Measurements from ENCODE around the gene BICRAL.
"Not testable (repeated sequence)": the region's sequence is repeated elsewhere in the genome, so short reads cannot be mapped to it uniquely, and the experiment has no call there.

The BICRAL gene

DNA sequence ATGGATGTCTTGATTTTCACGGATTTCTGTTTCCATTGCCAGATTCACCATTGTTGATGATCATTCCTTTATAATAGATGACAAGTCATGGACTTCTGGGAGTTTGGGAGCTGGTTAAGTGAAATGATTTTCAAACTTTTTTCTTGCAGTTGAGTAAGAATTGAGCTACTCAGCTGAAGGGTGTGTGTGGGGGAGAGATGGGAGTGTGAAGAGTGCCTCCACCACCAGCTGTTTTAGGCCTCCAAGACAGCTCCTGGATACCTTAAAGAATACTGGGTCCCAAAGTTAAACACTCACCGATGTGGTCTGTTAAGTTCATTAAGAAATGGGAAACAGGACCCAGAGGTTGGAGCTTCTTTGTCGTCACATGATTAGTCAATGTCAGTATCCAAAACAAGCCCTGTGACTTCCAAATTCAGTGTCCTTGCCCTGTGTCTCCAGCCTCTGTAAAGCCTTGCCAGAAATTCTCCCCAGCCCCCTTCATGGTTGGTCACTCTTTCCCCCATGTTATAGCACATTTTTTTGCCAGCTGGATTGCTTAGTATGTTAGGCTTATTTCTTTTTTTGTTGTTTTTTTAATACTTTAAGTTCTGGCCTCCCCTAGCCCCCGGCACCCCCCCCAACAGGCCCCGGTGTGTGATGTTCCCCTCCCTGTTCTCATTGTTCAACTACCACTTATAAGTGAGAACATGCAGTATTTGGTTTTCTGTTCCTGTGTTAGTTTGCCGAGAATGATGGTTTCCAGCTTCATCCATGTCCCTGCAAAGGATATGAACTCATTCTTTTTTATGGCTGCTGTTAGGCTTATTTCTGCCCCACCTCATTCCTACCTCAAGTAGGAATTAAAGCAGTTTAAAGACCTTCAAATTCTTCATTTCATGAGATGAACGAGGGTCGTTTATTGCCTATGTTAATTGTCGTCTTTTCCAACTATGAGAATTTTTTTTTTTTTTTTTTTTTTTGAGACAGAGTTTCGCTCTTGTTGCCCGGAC, 26.9 kb downstream of the BICRAL start:
- no peak for FAIRE-seq
- TF ChIP-seq TAF1 (IDR thresholded peaks at IDR 0.05; ENCODE audit: borderline replicate concordance, low read depth, low read length) (no peak), POLR2A (IDR thresholded peaks at IDR 0.05; ENCODE audit: low read depth, low read length) (no peak), POLR2AphosphoS5 (IDR thresholded peaks at IDR 0.05; ENCODE audit: low read depth, low read length) (no peak)

DNA sequence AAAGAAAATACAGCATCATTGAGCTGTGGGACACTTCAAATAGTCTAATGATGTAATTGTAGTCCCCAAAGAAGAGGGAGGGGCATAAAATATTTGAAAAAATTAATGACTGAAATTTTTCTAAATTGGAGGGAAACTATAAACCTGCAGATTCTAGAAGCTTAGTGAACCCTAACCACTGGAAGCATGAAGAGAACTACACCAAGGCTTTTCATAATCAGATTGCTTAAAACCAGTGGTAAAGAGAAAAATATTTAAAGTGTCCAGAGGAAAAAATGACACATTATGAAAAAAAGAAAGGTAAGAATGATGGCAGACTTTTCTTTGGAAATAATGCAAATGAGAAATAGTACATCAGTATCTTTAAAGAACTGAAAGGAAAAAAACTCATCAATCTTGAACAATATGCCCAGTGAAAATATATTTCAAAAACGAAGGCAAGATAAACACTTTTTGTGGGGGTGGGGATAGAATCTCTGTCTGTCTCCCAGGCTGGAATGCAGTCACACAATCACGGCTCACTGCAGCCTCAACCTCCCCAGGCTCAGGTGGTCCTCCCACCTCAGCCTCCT, 31.3 kb downstream of the BICRAL start:
- DNase-seq (ENCODE audit: insufficient read length) (no peak), FAIRE-seq (no peak)
- TF ChIP-seq POLR2AphosphoS5 (IDR thresholded peaks at IDR 0.05; ENCODE audit: low read depth, low read length) (no peak), POLR2A (IDR thresholded peaks at IDR 0.05; ENCODE audit: low read depth, low read length) (no peak), TAF1 (IDR thresholded peaks at IDR 0.05; ENCODE audit: borderline replicate concordance, low read depth, low read length) (no peak)

More for the DNA sequence above, 26.9 kb downstream of the BICRAL start:
- DNase-seq (ENCODE audit: insufficient read length), result no peak

DNA sequence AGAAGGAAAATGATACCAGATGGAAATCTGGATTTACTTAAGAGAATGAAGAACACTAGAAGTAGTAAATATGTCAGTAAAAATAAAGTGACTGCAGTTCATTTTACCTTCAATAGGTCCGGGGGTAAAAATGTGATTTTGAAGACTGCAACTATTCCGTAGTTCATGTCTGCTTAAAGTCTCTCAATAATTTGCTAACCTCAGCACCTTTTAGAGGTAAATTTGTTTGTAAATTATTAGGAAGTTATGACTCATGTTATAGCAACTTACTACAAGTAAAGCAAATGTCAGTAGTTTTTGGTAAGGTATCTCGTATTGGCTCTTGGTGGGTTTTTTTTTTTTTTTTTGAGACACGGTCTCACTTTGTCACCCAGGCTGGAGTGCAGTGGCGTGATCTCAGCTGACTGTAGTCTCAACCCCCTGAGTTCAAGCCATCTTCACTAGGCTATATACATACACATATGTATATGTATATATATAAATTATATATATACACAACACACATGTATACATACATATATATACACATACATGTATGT, 32.1 kb downstream of the BICRAL start:
- FAIRE-seq, result no peak
- no peak for TF ChIP-seq POLR2A (IDR thresholded peaks at IDR 0.05; ENCODE audit: low read depth, low read length)
- TF ChIP-seq POLR2AphosphoS5 (IDR thresholded peaks at IDR 0.05; ENCODE audit: low read depth, low read length), result no peak
- TF ChIP-seq TAF1 (IDR thresholded peaks at IDR 0.05; ENCODE audit: borderline replicate concordance, low read depth, low read length), result no peak
- DNase-seq (ENCODE audit: insufficient read length), result no peak

DNA sequence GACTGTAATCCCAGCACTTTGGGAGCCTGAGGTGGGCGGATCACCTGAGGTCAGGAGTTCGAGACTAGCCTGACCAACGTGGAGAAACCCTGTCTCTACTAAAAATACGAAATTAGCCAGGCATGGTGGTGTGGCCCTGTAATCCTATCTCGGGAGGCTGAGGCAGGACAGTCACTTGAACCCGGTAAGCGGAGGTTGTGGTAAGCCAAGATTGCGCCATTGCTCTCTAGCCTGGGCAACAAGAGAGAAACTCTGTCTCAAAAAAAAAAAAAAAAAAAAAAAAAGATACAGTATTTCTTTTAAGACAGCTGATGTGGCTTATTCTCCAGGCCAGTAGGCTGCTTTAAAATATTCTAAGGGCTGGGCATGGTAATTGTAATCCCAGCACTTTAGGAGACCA, 33.9 kb downstream of the BICRAL start:
- FAIRE-seq; DNase-seq (ENCODE audit: insufficient read length): not testable (repeated sequence)

DNA sequence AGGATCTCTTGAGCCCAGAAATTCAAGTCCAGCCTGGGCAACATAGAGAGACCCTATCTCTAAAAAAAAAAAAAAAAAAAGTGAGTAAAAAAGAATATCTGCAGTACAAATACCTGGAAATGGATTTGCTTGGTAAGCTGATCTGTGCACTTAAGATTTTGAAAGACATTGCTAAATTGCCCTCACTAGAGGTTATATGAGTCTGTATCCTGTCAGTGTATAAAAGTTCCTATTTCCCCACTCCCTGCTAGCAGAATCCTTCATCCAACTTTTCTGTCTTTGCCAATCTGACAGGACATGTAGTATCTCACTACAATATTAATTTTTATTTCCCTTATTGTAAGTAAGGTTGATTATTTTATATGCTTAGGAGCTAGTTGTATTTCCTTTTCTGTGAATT, 36.1 kb downstream of the BICRAL start:
- TF ChIP-seq POLR2A (IDR thresholded peaks at IDR 0.05; ENCODE audit: low read depth, low read length) (no peak), POLR2AphosphoS5 (IDR thresholded peaks at IDR 0.05; ENCODE audit: low read depth, low read length) (no peak), TAF1 (IDR thresholded peaks at IDR 0.05; ENCODE audit: borderline replicate concordance, low read depth, low read length) (no peak)
- FAIRE-seq, result no peak
- DNase-seq (ENCODE audit: insufficient read length), result no peak

DNA sequence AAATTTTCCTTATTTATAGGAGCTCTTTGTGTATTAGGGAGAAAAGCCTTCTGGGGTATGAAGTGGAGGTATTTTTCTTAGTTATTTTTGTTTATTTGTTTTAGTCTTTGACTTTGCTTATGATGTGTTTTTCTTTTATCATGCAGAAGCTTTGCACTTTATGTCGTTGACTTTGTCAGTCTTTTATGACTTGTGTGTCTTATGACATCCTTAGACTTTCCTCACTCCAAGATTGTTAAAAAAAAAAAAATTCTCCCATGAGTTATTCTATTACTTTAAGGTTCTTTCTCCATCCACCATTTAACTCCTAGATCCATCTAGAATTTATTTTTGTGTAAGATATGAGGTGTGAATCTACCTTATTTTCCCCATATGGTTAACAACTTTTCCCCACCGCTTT, 36.6 kb downstream of the BICRAL start:
- no peak for FAIRE-seq

DNA sequence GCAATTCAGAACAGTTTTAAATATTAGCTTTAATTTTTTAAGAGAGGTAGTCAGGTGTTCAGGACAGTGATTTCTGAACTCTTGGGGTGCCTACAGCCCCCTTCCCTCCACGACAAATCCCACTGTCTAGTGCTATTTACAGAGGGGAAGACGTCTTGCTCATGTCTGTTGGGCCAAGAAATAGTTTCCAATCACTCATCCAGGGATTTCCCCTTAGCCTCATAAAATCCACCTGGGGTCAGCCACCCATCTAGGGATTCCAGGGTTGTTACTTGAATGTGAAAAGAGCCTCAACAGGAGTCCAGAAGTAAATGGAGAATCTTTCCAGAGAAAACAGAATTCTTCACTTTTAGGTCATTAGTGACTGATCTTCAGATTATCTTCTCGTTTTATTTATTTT, 37.0 kb downstream of the BICRAL start:
- FAIRE-seq (no peak), DNase-seq (ENCODE audit: insufficient read length) (no peak)
- no peak for TF ChIP-seq TAF1 (IDR thresholded peaks at IDR 0.05; ENCODE audit: borderline replicate concordance, low read depth, low read length)
- TF ChIP-seq POLR2AphosphoS5 (IDR thresholded peaks at IDR 0.05; ENCODE audit: low read depth, low read length), result no peak
- TF ChIP-seq POLR2A (IDR thresholded peaks at IDR 0.05; ENCODE audit: low read depth, low read length), result no peak

More for the DNA sequence above, 36.6 kb downstream of the BICRAL start:
- TF ChIP-seq TAF1 (IDR thresholded peaks at IDR 0.05; ENCODE audit: borderline replicate concordance, low read depth, low read length) (no peak), POLR2AphosphoS5 (IDR thresholded peaks at IDR 0.05; ENCODE audit: low read depth, low read length) (no peak), POLR2A (IDR thresholded peaks at IDR 0.05; ENCODE audit: low read depth, low read length) (no peak)
- no peak for DNase-seq (ENCODE audit: insufficient read length)

DNA sequence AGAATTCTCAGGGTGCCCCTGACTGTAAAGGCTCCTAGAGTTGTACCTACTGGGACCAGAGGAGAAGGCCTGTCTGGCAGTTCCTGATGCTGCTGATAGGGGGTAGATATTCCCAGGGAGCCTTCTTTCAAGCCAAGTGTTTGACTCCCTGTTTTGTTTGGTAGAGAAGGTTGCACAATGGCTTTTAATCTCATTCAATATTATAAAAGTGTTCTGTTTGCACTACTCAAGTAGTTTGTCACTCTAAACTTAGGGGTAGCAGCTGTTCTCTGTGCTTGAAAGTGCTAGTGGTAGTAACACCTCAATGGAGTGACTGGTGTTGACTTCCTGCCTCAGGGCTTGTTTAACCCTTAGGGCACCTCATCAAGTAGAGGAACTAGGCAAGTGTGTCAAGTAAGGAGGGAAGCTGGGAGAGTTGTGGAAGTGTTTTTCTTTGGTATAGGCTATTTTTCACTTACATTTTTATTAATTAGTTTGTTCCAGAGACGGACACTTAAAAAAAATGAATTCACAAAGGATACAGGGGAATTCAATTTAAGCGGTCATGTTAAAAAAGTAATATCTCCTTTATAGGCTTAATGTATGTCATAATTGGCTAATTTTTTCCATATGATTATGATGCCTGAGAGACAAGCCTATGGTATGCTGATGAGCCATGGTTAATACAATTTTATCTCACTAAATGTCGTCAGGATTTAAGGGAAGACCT, 38.1 kb downstream of the BICRAL start:
- TF ChIP-seq POLR2AphosphoS5 (IDR thresholded peaks at IDR 0.05; ENCODE audit: low read depth, low read length) (no peak), TAF1 (IDR thresholded peaks at IDR 0.05; ENCODE audit: borderline replicate concordance, low read depth, low read length) (no peak), POLR2A (IDR thresholded peaks at IDR 0.05; ENCODE audit: low read depth, low read length) (no peak)
- no peak for DNase-seq (ENCODE audit: insufficient read length)
- no peak for FAIRE-seq

DNA sequence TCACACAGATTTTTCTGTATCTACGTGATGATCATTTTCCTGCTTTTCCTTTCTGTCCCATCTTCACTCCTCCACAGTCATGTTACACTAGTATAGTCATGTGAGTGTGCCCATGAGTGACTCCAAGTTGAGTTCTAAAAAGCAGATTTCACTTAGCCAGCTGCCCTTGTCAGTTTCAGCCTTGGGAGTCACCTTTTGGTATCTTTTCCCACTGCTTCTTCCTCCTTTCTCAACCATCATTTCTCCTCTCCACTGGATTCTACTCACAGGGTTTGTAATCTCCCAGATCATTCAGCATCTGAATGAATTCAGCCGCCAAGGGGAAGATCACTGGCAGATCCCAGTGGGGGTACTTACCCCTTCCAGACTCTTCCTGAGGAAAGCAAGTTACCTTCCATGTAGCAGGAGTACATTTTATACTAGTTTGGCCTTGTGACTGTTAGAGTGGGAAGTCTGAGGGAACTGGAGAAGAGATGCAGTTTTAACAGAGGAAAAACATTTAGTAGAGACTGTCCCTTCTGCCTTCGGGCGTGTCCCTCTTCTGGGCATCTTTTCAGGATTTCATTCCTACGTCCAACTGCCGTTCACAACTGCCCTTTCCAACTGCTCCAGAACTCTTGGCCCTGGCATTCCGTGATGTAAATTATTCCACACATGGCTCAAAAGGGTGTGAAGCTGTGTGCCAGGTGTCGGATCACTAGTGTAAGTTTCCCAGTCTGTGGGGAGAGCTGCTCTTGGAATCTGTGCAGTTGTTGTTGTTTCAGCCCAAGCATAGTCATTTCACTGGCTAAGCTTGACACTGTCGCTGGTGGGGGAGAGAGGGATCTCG, 38.9 kb downstream of the BICRAL start:
- no peak for DNase-seq (ENCODE audit: insufficient read length)
- TF ChIP-seq POLR2A (IDR thresholded peaks at IDR 0.05; ENCODE audit: low read depth, low read length) (no peak), POLR2AphosphoS5 (IDR thresholded peaks at IDR 0.05; ENCODE audit: low read depth, low read length) (no peak), TAF1 (IDR thresholded peaks at IDR 0.05; ENCODE audit: borderline replicate concordance, low read depth, low read length) (no peak)
- no peak for FAIRE-seq

DNA sequence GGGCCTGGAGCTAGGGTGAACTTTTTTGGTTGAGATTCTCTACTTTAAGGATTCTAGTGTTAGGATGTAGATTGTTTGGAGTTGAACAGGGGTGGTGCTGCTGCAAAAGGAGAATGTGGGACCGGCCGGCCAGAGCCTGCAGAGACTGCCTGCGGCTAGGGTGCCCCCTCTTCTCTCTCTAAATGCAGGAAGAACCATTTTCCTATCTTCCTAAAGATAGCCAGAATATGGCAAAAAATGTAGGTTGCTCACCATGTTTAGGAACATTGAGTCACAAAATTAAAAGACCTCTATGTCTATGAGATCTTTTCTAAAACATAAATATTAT, 39.5 kb downstream of the BICRAL start:
- TF ChIP-seq TAF1 (IDR thresholded peaks at IDR 0.05; ENCODE audit: borderline replicate concordance, low read depth, low read length), result no peak
- TF ChIP-seq POLR2AphosphoS5 (IDR thresholded peaks at IDR 0.05; ENCODE audit: low read depth, low read length), result no peak
- no peak for TF ChIP-seq POLR2A (IDR thresholded peaks at IDR 0.05; ENCODE audit: low read depth, low read length)
- DNase-seq (ENCODE audit: insufficient read length) (no peak), FAIRE-seq (no peak)

DNA sequence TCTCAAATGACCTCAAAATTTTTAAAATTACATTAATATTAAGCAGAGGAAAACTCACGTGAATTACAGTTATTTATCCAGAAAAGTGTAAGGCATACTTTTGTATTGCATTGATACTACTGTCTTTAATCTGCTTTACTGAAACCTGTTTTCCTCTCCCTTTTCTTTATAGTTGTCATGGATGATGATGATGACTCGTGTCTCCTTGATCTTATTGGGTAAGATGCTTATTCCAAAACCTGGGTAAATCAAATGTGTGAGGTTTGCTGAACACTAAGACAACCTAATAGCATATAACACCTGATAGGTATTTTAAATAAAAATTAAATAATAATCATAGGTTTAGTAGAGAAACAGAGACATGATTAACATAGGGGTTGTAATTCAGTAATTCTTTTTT, 40.0 kb downstream of the BICRAL start:
- no peak for TF ChIP-seq POLR2A (IDR thresholded peaks at IDR 0.05; ENCODE audit: low read depth, low read length)
- no peak for TF ChIP-seq TAF1 (IDR thresholded peaks at IDR 0.05; ENCODE audit: borderline replicate concordance, low read depth, low read length)
- no peak for TF ChIP-seq POLR2AphosphoS5 (IDR thresholded peaks at IDR 0.05; ENCODE audit: low read depth, low read length)
- DNase-seq (ENCODE audit: insufficient read length), result no peak
- no peak for FAIRE-seq
